Measurements from ENCODE around the gene ALLC.
"Not testable (repeated sequence)": the region's sequence is repeated elsewhere in the genome, so short reads cannot be mapped to it uniquely, and the experiment has no call there.

ALLC gene

GRCh38 chr2:3655871-3656761 lies 1.9 kb upstream of the ALLC start:
- TF ChIP-seq JUND (IDR thresholded peaks at IDR 0.05; ENCODE audit: low read depth): no peak
- no peak for DNase-seq (ENCODE audit: low read depth in 1 of 2, low spot score in 1 of 2)
- in situ Hi-C loops (cut with HindIII; ENCODE audit: low pct_unique_long_range_greater_than_20kb, low sequenced_read_pairs): no loop called here

- no peak for TF ChIP-seq JUND (IDR thresholded peaks at IDR 0.05; ENCODE audit: low read depth)
- no peak for DNase-seq (ENCODE audit: low read depth in 1 of 2, low spot score in 1 of 2)
- in situ Hi-C loops (cut with HindIII; ENCODE audit: low pct_unique_long_range_greater_than_20kb, low sequenced_read_pairs): no loop called here
Observed at GRCh38 chr2:3656762-3657721, 958 bp upstream of the ALLC start.

GRCh38 chr2:3659447-3660432 lies 1.7 kb downstream of the ALLC start:
- no peak for TF ChIP-seq JUND (IDR thresholded peaks at IDR 0.05; ENCODE audit: low read depth)
- in situ Hi-C loops (cut with HindIII; ENCODE audit: low pct_unique_long_range_greater_than_20kb, low sequenced_read_pairs): no loop called here
- DNase-seq (ENCODE audit: low read depth in 1 of 2, low spot score in 1 of 2): no peak

- in situ Hi-C loops (cut with HindIII; ENCODE audit: low pct_unique_long_range_greater_than_20kb, low sequenced_read_pairs); DNase-seq (ENCODE audit: low read depth in 1 of 2, low spot score in 1 of 2): not testable (repeated sequence)
Observed at GRCh38 chr2:3660640-3661039, 2.6 kb downstream of the ALLC start.

GRCh38 chr2:3661149-3661660 lies 3.2 kb downstream of the ALLC start:
- TF ChIP-seq JUND (IDR thresholded peaks at IDR 0.05; ENCODE audit: low read depth): no peak
- in situ Hi-C loops (cut with HindIII; ENCODE audit: low pct_unique_long_range_greater_than_20kb, low sequenced_read_pairs): no loop called here

GRCh38 chr2:3662239-3662638 lies 4.2 kb downstream of the ALLC start:
- in situ Hi-C loops (cut with HindIII; ENCODE audit: low pct_unique_long_range_greater_than_20kb, low sequenced_read_pairs): no loop called here
- peak; percentile 23; the same call in 1 of the 2 replicates for TF ChIP-seq JUND (IDR thresholded peaks at IDR 0.05; ENCODE audit: low read depth)
- DNase-seq (ENCODE audit: low read depth in 1 of 2, low spot score in 1 of 2): peak; percentile 35 to 78

More at GRCh38 chr2:3661149-3661660, 3.2 kb downstream of the ALLC start:
- no peak for DNase-seq (ENCODE audit: low read depth in 1 of 2, low spot score in 1 of 2)

GRCh38 chr2:3664118-3664517 lies 6.1 kb downstream of the ALLC start:
- no peak for DNase-seq (ENCODE audit: low read depth in 1 of 2, low spot score in 1 of 2)
- in situ Hi-C loops (cut with HindIII; ENCODE audit: low pct_unique_long_range_greater_than_20kb, low sequenced_read_pairs): no loop called here
- TF ChIP-seq JUND (IDR thresholded peaks at IDR 0.05; ENCODE audit: low read depth): no peak

GRCh38 chr2:3664925-3665324 lies 6.9 kb downstream of the ALLC start:
- in situ Hi-C loops (cut with HindIII; ENCODE audit: low pct_unique_long_range_greater_than_20kb, low sequenced_read_pairs): no loop called here
- DNase-seq (ENCODE audit: low read depth in 1 of 2, low spot score in 1 of 2): peak in 1 of 2 experiments; percentile 30
- no peak for TF ChIP-seq JUND (IDR thresholded peaks at IDR 0.05; ENCODE audit: low read depth)

- in situ Hi-C loops (cut with HindIII; ENCODE audit: low pct_unique_long_range_greater_than_20kb, low sequenced_read_pairs): no loop called here
- no peak for TF ChIP-seq JUND (IDR thresholded peaks at IDR 0.05; ENCODE audit: low read depth)
- no peak for DNase-seq (ENCODE audit: low read depth in 1 of 2, low spot score in 1 of 2)
Observed at GRCh38 chr2:3665886-3666612, 8.0 kb downstream of the ALLC start.

- in situ Hi-C loops (cut with HindIII; ENCODE audit: low pct_unique_long_range_greater_than_20kb, low sequenced_read_pairs): no loop called here
Observed at GRCh38 chr2:3666613-3666975, 8.6 kb downstream of the ALLC start.

GRCh38 chr2:3667151-3667631 lies 9.2 kb downstream of the ALLC start:
- no peak for DNase-seq (ENCODE audit: low read depth in 1 of 2, low spot score in 1 of 2)
- TF ChIP-seq JUND (IDR thresholded peaks at IDR 0.05; ENCODE audit: low read depth): no peak
- in situ Hi-C loops (cut with HindIII; ENCODE audit: low pct_unique_long_range_greater_than_20kb, low sequenced_read_pairs): no loop called here

More at GRCh38 chr2:3666613-3666975, 8.6 kb downstream of the ALLC start:
- no peak for DNase-seq (ENCODE audit: low read depth in 1 of 2, low spot score in 1 of 2)
- no peak for TF ChIP-seq JUND (IDR thresholded peaks at IDR 0.05; ENCODE audit: low read depth)
